ENCODE results near the gene SHANK2.

- TF ChIP-seq CTCF (conservative IDR thresholded peaks at IDR 0.05; ENCODE audit: low read depth, low read length) (no peak), EZH2 (IDR thresholded peaks at IDR 0.05; ENCODE audit: borderline replicate concordance, low read depth, low read length, poor library complexity, severe bottlenecking) (no peak)
Observed at GRCh38 chr11:71238285-71238875, 14.0 kb downstream of the SHANK2 start.
